Measurements from ENCODE around the gene SCART1. TPM values are rescaled to one million over a fixed set of nuclear protein-coding genes. Genes with fewer than 3 reads are reported as not detected.

SCART1 gene
- total RNA-seq, 2 donors from 2014 or later = 2.2 to 10.1 TPM

GRCh38 chr10:133475425-133475734 lies 21.6 kb downstream of the SCART1 start:
- Histone ChIP-seq H3K36me3 (no peaks in the 10 kb centered on the region), H3K27me3 (replicated peaks; ENCODE audit: insufficient read depth) (no peaks in the 10 kb centered on the region), H3K9me3 (no peaks in the 10 kb centered on the region), H3K4me3 (no peak overlapping the region), H3K27ac (no peak overlapping the region), H3K4me1 (replicated peaks) (no peaks in the 10 kb centered on the region)
- intact Hi-C loops (cut with DNase I) = no loop called here
- no peak for DNase-seq (ENCODE audit: low spot score)
- TF ChIP-seq POLR2A (IDR thresholded peaks at IDR 0.05) = no peak
- TF ChIP-seq POLR2AphosphoS5 (IDR thresholded peaks at IDR 0.05) = no peak
- TF ChIP-seq, protein P1, sequence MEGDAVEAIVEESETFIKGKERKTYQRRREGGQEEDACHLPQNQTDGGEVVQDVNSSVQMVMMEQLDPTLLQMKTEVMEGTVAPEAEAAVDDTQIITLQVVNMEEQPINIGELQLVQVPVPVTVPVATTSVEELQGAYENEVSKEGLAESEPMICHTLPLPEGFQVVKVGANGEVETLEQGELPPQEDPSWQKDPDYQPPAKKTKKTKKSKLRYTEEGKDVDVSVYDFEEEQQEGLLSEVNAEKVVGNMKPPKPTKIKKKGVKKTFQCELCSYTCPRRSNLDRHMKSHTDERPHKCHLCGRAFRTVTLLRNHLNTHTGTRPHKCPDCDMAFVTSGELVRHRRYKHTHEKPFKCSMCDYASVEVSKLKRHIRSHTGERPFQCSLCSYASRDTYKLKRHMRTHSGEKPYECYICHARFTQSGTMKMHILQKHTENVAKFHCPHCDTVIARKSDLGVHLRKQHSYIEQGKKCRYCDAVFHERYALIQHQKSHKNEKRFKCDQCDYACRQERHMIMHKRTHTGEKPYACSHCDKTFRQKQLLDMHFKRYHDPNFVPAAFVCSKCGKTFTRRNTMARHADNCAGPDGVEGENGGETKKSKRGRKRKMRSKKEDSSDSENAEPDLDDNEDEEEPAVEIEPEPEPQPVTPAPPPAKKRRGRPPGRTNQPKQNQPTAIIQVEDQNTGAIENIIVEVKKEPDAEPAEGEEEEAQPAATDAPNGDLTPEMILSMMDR (IDR thresholded peaks at IDR 0.05) = no peak
- WGBS = 77% methylated on average over 5 of the region's 5 CpGs

- intact Hi-C loops (cut with DNase I) = no loop called here
- Histone ChIP-seq H3K9me3 (no peaks in the 10 kb centered on the region), H3K27ac (no peak overlapping the region), H3K27me3 (replicated peaks; ENCODE audit: insufficient read depth) (no peaks in the 10 kb centered on the region), H3K36me3 (no peaks in the 10 kb centered on the region), H3K4me3 (no peak overlapping the region), H3K4me1 (replicated peaks) (no peaks in the 10 kb centered on the region)
- 76% methylated on average over 11 of the region's 11 CpGs for WGBS
- no peak for DNase-seq (ENCODE audit: low spot score)
- TF ChIP-seq POLR2AphosphoS5 (IDR thresholded peaks at IDR 0.05) (no peak), POLR2A (IDR thresholded peaks at IDR 0.05) (no peak)
- TF ChIP-seq, protein P1 (IDR thresholded peaks at IDR 0.05) = no peak
Observed at GRCh38 chr10:133475821-133476640, 22.3 kb downstream of the SCART1 start.

GRCh38 chr10:133476641-133476990 lies 22.9 kb downstream of the SCART1 start:
- 80% methylated on average over 9 of the region's 9 CpGs for WGBS
- Histone ChIP-seq H3K27ac (no peak overlapping the region), H3K4me1 (replicated peaks) (no peaks in the 10 kb centered on the region), H3K27me3 (replicated peaks; ENCODE audit: insufficient read depth) (no peaks in the 10 kb centered on the region), H3K4me3 (no peak overlapping the region), H3K9me3 (no peaks in the 10 kb centered on the region), H3K36me3 (no peaks in the 10 kb centered on the region)
- intact Hi-C loops (cut with DNase I) = no loop called here
- no peak for DNase-seq (ENCODE audit: low spot score)
- TF ChIP-seq POLR2A (IDR thresholded peaks at IDR 0.05) = no peak
- TF ChIP-seq POLR2AphosphoS5 (IDR thresholded peaks at IDR 0.05) = no peak
- TF ChIP-seq, protein P1 (IDR thresholded peaks at IDR 0.05) = no peak

- H3K4me3 ChIP-seq = no peak overlapping the region
- H3K36me3 ChIP-seq = no peaks in the 10 kb centered on the region
- no peaks in the 10 kb centered on the region for H3K27me3 ChIP-seq (replicated peaks; ENCODE audit: insufficient read depth)
- intact Hi-C loops (cut with DNase I) = no loop called here
- WGBS = 79% methylated on average over 12 of the region's 12 CpGs
- no peak overlapping the region for H3K27ac ChIP-seq
- no peaks in the 10 kb centered on the region for H3K9me3 ChIP-seq
- H3K4me1 ChIP-seq (replicated peaks) = no peaks in the 10 kb centered on the region
- TF ChIP-seq POLR2AphosphoS5 (IDR thresholded peaks at IDR 0.05) (no peak), POLR2A (IDR thresholded peaks at IDR 0.05) (no peak)
- TF ChIP-seq, protein P1 (IDR thresholded peaks at IDR 0.05) = no peak
- no peak for DNase-seq (ENCODE audit: low spot score)
Observed at GRCh38 chr10:133481086-133481643, 27.4 kb downstream of the SCART1 start.

DNA sequence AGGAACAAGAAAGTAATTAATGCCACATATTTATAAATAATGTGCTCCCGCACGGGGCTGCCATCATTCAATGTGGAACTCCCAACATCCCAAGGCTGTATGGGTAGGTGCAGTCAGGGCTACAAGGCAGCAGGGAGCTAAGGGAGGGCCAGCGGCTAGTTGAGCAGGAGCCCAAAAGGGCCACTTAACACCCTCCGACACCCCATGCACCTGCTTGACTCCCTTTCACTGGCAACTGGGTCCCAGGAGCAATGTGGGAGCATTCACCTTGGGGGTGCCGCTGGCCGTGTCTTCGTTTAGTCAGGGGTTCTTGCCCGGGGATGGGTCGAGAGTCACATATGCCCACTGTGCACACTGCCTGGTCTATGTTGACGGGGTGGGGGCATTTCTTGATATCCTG lies 27.9 kb downstream of the SCART1 start:
- H3K27ac ChIP-seq = no peak overlapping the region
- TF ChIP-seq, protein P1 (IDR thresholded peaks at IDR 0.05) = no peak
- TF ChIP-seq POLR2A (IDR thresholded peaks at IDR 0.05) (no peak), POLR2AphosphoS5 (IDR thresholded peaks at IDR 0.05) (no peak)
- no peaks in the 10 kb centered on the region for H3K9me3 ChIP-seq
- H3K27me3 ChIP-seq (replicated peaks; ENCODE audit: insufficient read depth) = no peaks in the 10 kb centered on the region
- no peaks in the 10 kb centered on the region for H3K36me3 ChIP-seq
- no peak for DNase-seq (ENCODE audit: low spot score)
- intact Hi-C loops (cut with DNase I) = no loop called here
- no peaks in the 10 kb centered on the region for H3K4me1 ChIP-seq (replicated peaks)
- no peak overlapping the region for H3K4me3 ChIP-seq
- WGBS = 85% methylated on average over 9 of the region's 10 CpGs

Measured in prostate gland (tissue), 2 donors.